T47D (cell line): ENCODE results near the gene RNASE4.

Source experiments
- DNase-seq, 2 experiments: peaks; one replicate each; pipeline versions ENCODE4 v3.0.0 to v3.0.0-alpha.2; 2011 to 2012; ENCODE audit warnings: low read depth in 1 of 2, low spot score in 1 of 2
- JUND ChIP-seq: IDR thresholded peaks from 2 replicates; pipeline ENCODE4 v1.6.1; 2012; ENCODE audit warnings: low read depth
- in situ Hi-C: cut with HindIII; loops from 2 replicates; pipeline ENCODE4 v1.10.0; 2016; ENCODE audit warnings: low sequenced_read_pairs, low pct_unique_long_range_greater_than_20kb

The RNASE4 gene

GRCh38 chr14:20745571-20746358, 61.4 kb downstream of the RNASE4 start, which contains the start of gene EDDM3A:
TSS of gene EDDM3A (plus strand) at chr14:20745887. CDS start at chr14:20747581, 1,694 bp downstream.
- DNase-seq = no peak
- TF ChIP-seq JUND = no peak
- in situ Hi-C loops = no loop called here

- TF ChIP-seq JUND = no peak
- in situ Hi-C loops = no loop called here
- no peak for DNase-seq
Observed at GRCh38 chr14:20746566-20746965, 62.2 kb downstream of the RNASE4 start.

DNA sequence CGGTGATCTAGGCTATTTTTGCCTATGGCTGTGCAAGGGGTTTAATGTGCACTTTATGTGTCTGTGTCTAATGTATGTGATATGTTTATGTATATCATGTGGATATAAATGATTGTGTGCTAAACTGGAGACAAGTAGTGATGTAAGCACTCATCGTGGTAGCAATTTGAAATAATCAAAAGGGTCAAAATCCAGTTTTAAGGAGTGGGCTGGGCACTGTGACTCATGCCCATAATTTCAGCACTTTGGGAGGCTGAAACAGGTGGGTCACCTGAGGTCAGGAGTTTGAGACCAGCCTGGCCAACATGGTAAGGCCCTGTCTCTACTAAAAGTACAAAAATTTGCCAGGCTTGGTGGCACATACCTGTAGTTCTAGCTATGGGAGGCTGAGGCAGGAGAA, 64.1 kb downstream of the RNASE4 start:
- no peak for TF ChIP-seq JUND
- in situ Hi-C loops = no loop called here
- DNase-seq = no peak

DNA sequence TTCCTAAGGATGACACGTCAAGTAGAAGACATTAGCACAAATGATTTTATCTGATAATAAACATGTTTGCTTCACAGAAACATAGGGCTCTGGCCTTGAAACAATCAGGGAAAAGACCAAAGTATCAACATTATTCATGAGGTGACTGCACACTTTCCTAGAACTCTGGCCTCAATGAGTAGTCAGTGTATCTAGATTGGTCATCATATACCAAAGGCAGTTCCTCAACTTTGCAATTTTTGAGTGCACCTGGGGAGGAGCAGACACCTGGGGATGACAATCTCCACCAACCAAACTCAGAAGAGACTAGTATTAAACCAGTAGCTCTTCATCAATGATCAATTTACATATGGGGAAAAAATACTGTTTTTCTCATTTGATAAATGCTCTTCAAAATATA, 65.8 kb downstream of the RNASE4 start:
- in situ Hi-C loops = no loop called here
- DNase-seq = no peak
- no peak for TF ChIP-seq JUND
